Fibroblast of skin of right biceps (primary cell): ENCODE results near the gene GALNTL6.
"Not testable (repeated sequence)": the region's sequence is repeated elsewhere in the genome, so short reads cannot be mapped to it uniquely, and the experiment has no call there.

Source experiments
- DNase-seq: peaks from one replicate; pipeline ENCODE4 v3.0.0-alpha.2; 2013

The GALNTL6 gene

GRCh38 chr4:172776203-172776861 is 963.1 kb downstream of the GALNTL6 start:
- no peak for DNase-seq

- no peak for DNase-seq
Observed at GRCh38 chr4:172777729-172778431, 964.7 kb downstream of the GALNTL6 start.

GRCh38 chr4:172778583-172778982 is 965.4 kb downstream of the GALNTL6 start:
- DNase-seq: no peak

- no peak for DNase-seq
Observed at GRCh38 chr4:172780566-172781081, 967.4 kb downstream of the GALNTL6 start.

- DNase-seq: peak; percentile 13
Observed at GRCh38 chr4:172785613-172786012, 972.4 kb downstream of the GALNTL6 start.

- peak; percentile 55 for DNase-seq
Observed at GRCh38 chr4:172786039-172786792, 973.0 kb downstream of the GALNTL6 start.

GRCh38 chr4:172787111-172787510 is 973.9 kb downstream of the GALNTL6 start:
- DNase-seq: no peak

GRCh38 chr4:172791841-172792240 is 978.6 kb downstream of the GALNTL6 start:
- DNase-seq: no peak

- DNase-seq: no peak
Observed at GRCh38 chr4:172793565-172794306, 980.5 kb downstream of the GALNTL6 start.

- DNase-seq: no peak
Observed at GRCh38 chr4:172794307-172794703, 981.1 kb downstream of the GALNTL6 start.

- DNase-seq: not testable (repeated sequence)
Observed at GRCh38 chr4:172797281-172797680, 984.1 kb downstream of the GALNTL6 start.

GRCh38 chr4:172802032-172802431 is 988.8 kb downstream of the GALNTL6 start:
- no peak for DNase-seq

- no peak for DNase-seq
Observed at GRCh38 chr4:172806841-172807240, 993.6 kb downstream of the GALNTL6 start.

- DNase-seq: no peak
Observed at GRCh38 chr4:172808196-172808595, 995.0 kb downstream of the GALNTL6 start.

GRCh38 chr4:172809319-172809718 is 996.1 kb downstream of the GALNTL6 start:
- no peak for DNase-seq

GRCh38 chr4:172813359-172813923 is 1000.2 kb downstream of the GALNTL6 start:
- peak; percentile 28 for DNase-seq

GRCh38 chr4:172815499-172816164 is 1002.4 kb downstream of the GALNTL6 start:
- DNase-seq: no peak

GRCh38 chr4:172818901-172819300 is 1005.7 kb downstream of the GALNTL6 start:
- no peak for DNase-seq

- no peak for DNase-seq
Observed at GRCh38 chr4:172819353-172819752, 1006.1 kb downstream of the GALNTL6 start.

GRCh38 chr4:172822331-172822730 is 1009.1 kb downstream of the GALNTL6 start:
- DNase-seq: no peak

- DNase-seq: peak; percentile 66
Observed at GRCh38 chr4:172826346-172826745, 1013.1 kb downstream of the GALNTL6 start.

- no peak for DNase-seq
Observed at GRCh38 chr4:172826861-172827260, 1013.7 kb downstream of the GALNTL6 start.
